ENCODE measurements around the gene THOC7. TPM values are rescaled to one million over a fixed set of nuclear protein-coding genes. Genes with fewer than 3 reads are reported as not detected.

The THOC7 gene
- total and polyA plus RNA-seq, 4 experiments from 2014 or later: 40.2 to 142 (median 62.8) TPM

- Mint-ChIP-seq H3K27ac (peak overlapping the region in 3 of 7 donors; percentile 0 to 80 (median 13)), H3K36me3 (peaks cover 3 to 13% of the 10 kb centered on the region in 2 donors), H3K27me3 (no peaks in the 10 kb centered on the region), H3K4me1 (peaks cover 35 to 78% (median 60%) of the 10 kb centered on the region in 4 donors), H3K9me3 (no peaks in the 10 kb centered on the region), H3K4me3 (peak overlapping the region in 1 of 8 donors; percentile 6)
- intact Hi-C loops (cut with micrococcal nuclease): no loop called here
- DNase-seq: no peak
- Histone ChIP-seq H3K4me1 (ENCODE audit: insufficient read depth, low read length) (peaks cover 49% of the 10 kb centered on the region), H3K27me3 (ENCODE audit: insufficient read depth, low read length) (no peaks in the 10 kb centered on the region), H3K36me3 (ENCODE audit: insufficient read depth, low read length) (no peaks in the 10 kb centered on the region), H3K9me3 (ENCODE audit: control insufficient read depth in 1 of 2, low read length in 2 of 2) (no peaks in the 10 kb centered on the region), H3K4me3 (ENCODE audit: low read length in 2 of 2) (no peak overlapping the region), H3K27ac (ENCODE audit: low read depth, low read length) (no peak overlapping the region)
- ChIA-PET CTCF (ENCODE audit: partially characterized antibody) (interaction anchor here (1.1 kb wide), 1 partner anchor 521 kb away, joined by 3 read pairs; no protein-coding TSS in a partner anchor), POLR2A (ENCODE audit: partially characterized antibody) (no interaction called here)
These were observed 7.0 kb upstream of the THOC7 start for GRCh38 chr3:63870615-63871005.

- peaks cover 34 to 76% (median 59%) of the 10 kb centered on the region in 4 donors for H3K4me1 Mint-ChIP-seq
- DNase-seq: no peak
- H3K27me3 ChIP-seq (ENCODE audit: insufficient read depth, low read length): no peaks in the 10 kb centered on the region
- H3K4me3 Mint-ChIP-seq: no peak overlapping the region
- POLR2A ChIA-PET (ENCODE audit: partially characterized antibody): no interaction called here
- intact Hi-C loops (cut with micrococcal nuclease): loop anchor here (10.0 kb wide), 1 partner anchor 155 kb away; the partner anchor contains the start of gene PSMD6
- peaks cover 3 to 16% of the 10 kb centered on the region in 2 donors for H3K36me3 Mint-ChIP-seq
- H3K27ac ChIP-seq (ENCODE audit: low read depth, low read length): no peak overlapping the region
- no peaks in the 10 kb centered on the region for H3K36me3 ChIP-seq (ENCODE audit: insufficient read depth, low read length)
- no peaks in the 10 kb centered on the region for H3K9me3 ChIP-seq (ENCODE audit: control insufficient read depth in 1 of 2, low read length in 2 of 2)
- peaks cover 48% of the 10 kb centered on the region for H3K4me1 ChIP-seq (ENCODE audit: insufficient read depth, low read length)
- H3K9me3 Mint-ChIP-seq: no peaks in the 10 kb centered on the region
- H3K4me3 ChIP-seq (ENCODE audit: low read length in 2 of 2): no peak overlapping the region
- no peak overlapping the region for H3K27ac Mint-ChIP-seq
- CTCF ChIA-PET (ENCODE audit: partially characterized antibody): interaction anchor here (1.0 to 1.4 kb wide), 3 partner anchors 14 to 520 kb away, joined by 3 to 4 read pairs (median 4); partner anchors contain the start of gene PSMD6
- H3K27me3 Mint-ChIP-seq: no peaks in the 10 kb centered on the region
These were observed 6.5 kb upstream of the THOC7 start for GRCh38 chr3:63869940-63870614.

DNA sequence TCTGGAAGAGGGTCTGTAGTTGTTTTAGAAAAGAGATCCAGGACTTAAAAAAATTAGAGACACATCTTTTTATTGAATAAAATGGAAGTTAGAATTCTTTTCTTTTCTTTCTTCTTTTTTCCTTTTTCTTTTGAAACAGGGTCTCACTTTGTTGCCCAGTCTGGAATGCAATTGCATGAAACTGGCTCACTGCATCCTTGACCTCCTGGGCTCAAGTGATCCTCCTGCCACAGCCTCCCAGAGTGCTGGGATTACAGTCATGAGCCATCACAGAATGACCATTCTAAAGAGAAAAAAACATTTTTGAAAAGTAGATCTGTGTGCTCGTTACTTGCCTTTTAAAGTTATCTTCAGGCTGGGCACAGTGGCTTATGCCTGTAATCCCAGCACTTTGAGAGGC, 3.6 kb upstream of the THOC7 start:
- no peaks in the 10 kb centered on the region for H3K36me3 ChIP-seq (ENCODE audit: insufficient read depth, low read length)
- no peak overlapping the region for H3K27ac ChIP-seq (ENCODE audit: low read depth, low read length)
- ChIA-PET POLR2A (ENCODE audit: partially characterized antibody) (interaction anchor here (1.8 kb wide), 1 partner anchor 45 kb away, joined by 5 read pairs; the partner anchor contains the start of gene SCAANT1), CTCF (ENCODE audit: partially characterized antibody) (no interaction called here)
- Mint-ChIP-seq H3K27me3 (no peaks in the 10 kb centered on the region), H3K9me3 (no peaks in the 10 kb centered on the region), H3K4me1 (peaks cover 35 to 68% (median 55%) of the 10 kb centered on the region in 4 donors), H3K4me3 (no peak overlapping the region), H3K36me3 (peaks cover 3 to 26% of the 10 kb centered on the region in 2 donors), H3K27ac (peak overlapping the region in 2 of 7 donors; percentile 38 to 70)
- H3K4me3 ChIP-seq (ENCODE audit: low read length in 2 of 2): no peak overlapping the region
- H3K9me3 ChIP-seq (ENCODE audit: control insufficient read depth in 1 of 2, low read length in 2 of 2): no peaks in the 10 kb centered on the region
- intact Hi-C loops (cut with micrococcal nuclease): loop anchor here (10.0 kb wide), 1 partner anchor 158 kb away; the partner anchor contains the start of gene PSMD6
- no peak for DNase-seq
- no peaks in the 10 kb centered on the region for H3K27me3 ChIP-seq (ENCODE audit: insufficient read depth, low read length)
- H3K4me1 ChIP-seq (ENCODE audit: insufficient read depth, low read length): peaks cover 53% of the 10 kb centered on the region

GRCh38 chr3:63864965-63865327, 1.3 kb upstream of the THOC7 start:
- no peaks in the 10 kb centered on the region for H3K27me3 Mint-ChIP-seq
- H3K36me3 ChIP-seq (ENCODE audit: insufficient read depth, low read length): no peaks in the 10 kb centered on the region
- peak overlapping the region; percentile 56 to 68 for H3K4me3 ChIP-seq (ENCODE audit: low read length in 2 of 2)
- no peaks in the 10 kb centered on the region for H3K27me3 ChIP-seq (ENCODE audit: insufficient read depth, low read length)
- H3K9me3 Mint-ChIP-seq: no peaks in the 10 kb centered on the region
- peaks cover 44 to 76% (median 58%) of the 10 kb centered on the region in 4 donors for H3K4me1 Mint-ChIP-seq
- H3K36me3 Mint-ChIP-seq: peaks cover 3 to 26% of the 10 kb centered on the region in 2 donors
- H3K4me3 Mint-ChIP-seq: peak overlapping the region; percentile 85 to 97 (median 94)
- peak overlapping the region; percentile 71 for H3K27ac ChIP-seq (ENCODE audit: low read depth, low read length)
- ChIA-PET CTCF (ENCODE audit: partially characterized antibody) (no interaction called here), POLR2A (ENCODE audit: partially characterized antibody) (interaction anchor here (0.6 to 3.7 kb wide), 4 partner anchors 12 to 103 kb away, joined by 3 to 28 read pairs (median 3); partner anchors contain the start of gene SCAANT1)
- H3K4me1 ChIP-seq (ENCODE audit: insufficient read depth, low read length): peaks cover 49% of the 10 kb centered on the region
- H3K27ac Mint-ChIP-seq: peak overlapping the region; percentile 83 to 94 (median 92)
- no peak for DNase-seq
- intact Hi-C loops (cut with micrococcal nuclease): loop anchor here (5.0 to 10.0 kb wide), 2 partner anchors 112 to 160 kb away; partner anchors contain the start of gene PSMD6
- H3K9me3 ChIP-seq (ENCODE audit: control insufficient read depth in 1 of 2, low read length in 2 of 2): no peaks in the 10 kb centered on the region

- Histone ChIP-seq H3K27me3 (ENCODE audit: insufficient read depth, low read length) (no peaks in the 10 kb centered on the region), H3K36me3 (ENCODE audit: insufficient read depth, low read length) (no peaks in the 10 kb centered on the region), H3K9me3 (ENCODE audit: control insufficient read depth in 1 of 2, low read length in 2 of 2) (no peaks in the 10 kb centered on the region), H3K4me1 (ENCODE audit: insufficient read depth, low read length) (peaks cover 45% of the 10 kb centered on the region), H3K27ac (ENCODE audit: low read depth, low read length) (peak overlapping the region; percentile 71), H3K4me3 (ENCODE audit: low read length in 2 of 2) (peak overlapping the region; percentile 56 to 68)
- intact Hi-C loops (cut with micrococcal nuclease): loop anchor here (5.0 to 10.0 kb wide), 2 partner anchors 113 to 161 kb away; partner anchors contain the start of gene PSMD6
- Mint-ChIP-seq H3K27ac (peak overlapping the region; percentile 83 to 94 (median 92)), H3K4me3 (peak overlapping the region; percentile 85 to 97 (median 94)), H3K27me3 (no peaks in the 10 kb centered on the region), H3K4me1 (peaks cover 46 to 74% (median 57%) of the 10 kb centered on the region in 4 donors), H3K36me3 (peaks cover 3 to 24% of the 10 kb centered on the region in 2 donors), H3K9me3 (no peaks in the 10 kb centered on the region)
- ChIA-PET POLR2A (ENCODE audit: partially characterized antibody) (interaction anchor here (0.6 to 3.7 kb wide), 10 partner anchors 11 to 157 kb away, joined by 3 to 28 read pairs (median 3); partner anchors contain the start of gene SCAANT1), CTCF (ENCODE audit: partially characterized antibody) (no interaction called here)
- DNase-seq: peak; percentile 24 to 58 (median 36)
These were observed 681 bp upstream of the THOC7 start for GRCh38 chr3:63864008-63864964.

GRCh38 chr3:63862804-63863149, 828 bp downstream of the THOC7 start:
- intact Hi-C loops (cut with micrococcal nuclease): loop anchor here (1.0 to 10.0 kb wide), 3 partner anchors 50 to 162 kb away; partner anchors contain the start of genes PSMD6 and SCAANT1
- peaks cover 35% of the 10 kb centered on the region for H3K4me1 ChIP-seq (ENCODE audit: insufficient read depth, low read length)
- Mint-ChIP-seq H3K9me3 (no peaks in the 10 kb centered on the region), H3K4me3 (peak overlapping the region; percentile 55 to 94 (median 88)), H3K27me3 (no peaks in the 10 kb centered on the region), H3K36me3 (peaks cover 3 to 23% of the 10 kb centered on the region in 2 donors), H3K27ac (peak overlapping the region; percentile 76 to 93 (median 87)), H3K4me1 (peaks cover 48 to 67% (median 58%) of the 10 kb centered on the region in 4 donors)
- H3K9me3 ChIP-seq (ENCODE audit: control insufficient read depth in 1 of 2, low read length in 2 of 2): no peaks in the 10 kb centered on the region
- DNase-seq: no peak
- H3K4me3 ChIP-seq (ENCODE audit: low read length in 2 of 2): peak overlapping the region; percentile 34 to 71
- H3K36me3 ChIP-seq (ENCODE audit: insufficient read depth, low read length): no peaks in the 10 kb centered on the region
- ChIA-PET CTCF (ENCODE audit: partially characterized antibody) (no interaction called here), POLR2A (ENCODE audit: partially characterized antibody) (interaction anchor here (3.7 kb wide), 1 partner anchor 49 kb away, joined by 28 read pairs; the partner anchor contains the start of gene SCAANT1)
- H3K27me3 ChIP-seq (ENCODE audit: insufficient read depth, low read length): no peaks in the 10 kb centered on the region
- H3K27ac ChIP-seq (ENCODE audit: low read depth, low read length): peak overlapping the region; percentile 76
